Measurements from ENCODE around the gene LRRC59.

- TF ChIP-seq POLR2A (IDR thresholded peaks at IDR 0.05): no peak
- TF ChIP-seq POLR2AphosphoS5 (IDR thresholded peaks at IDR 0.05): no peak
- TF ChIP-seq CTCF (IDR thresholded peaks at IDR 0.05): no peak
- TF ChIP-seq EP300 (IDR thresholded peaks at IDR 0.05): no peak
Observed at GRCh38 chr17:50426472-50426782, 29.1 kb upstream of the LRRC59 start.

Measured in stomach (tissue), 4 donors.